T-helper 1 cell treated with Interleukin-12 subunit alpha and Interleukin-12 subunit beta and Interleukin-4 antibody, amounts not matched to agents 30 ng/mL and 1 ng/mL, for 36 hours (primary cell): ENCODE results near the gene HHATL. TPM values are rescaled to one million over a fixed set of nuclear protein-coding genes. Genes with fewer than 3 reads are reported as not detected.
"Not testable (repeated sequence)": the region's sequence is repeated elsewhere in the genome, so short reads cannot be mapped to it uniquely, and the experiment has no call there.

Source experiments
- intact Hi-C: fragments of 100-400 bp; cut with micrococcal nuclease; formaldehyde crosslinking; loops from one replicate; pipeline ENCODE4 v1.15.1; 2024
- total RNA-seq: library from RNA; stranded (reverse); gene quantifications from 2 replicates; pipeline ENCODE4 v1.2.3, GENCODE V29; 2022

HHATL gene
- total RNA-seq, 1 donor from 2014 or later: not detected

- intact Hi-C loops: no loop called here
Measured at GRCh38 chr3:42734263-42734860, 31.8 kb upstream of the HHATL start.

GRCh38 chr3:42733501-42734262, 31.1 kb upstream of the HHATL start:
- intact Hi-C loops: no loop called here

GRCh38 chr3:42732829-42733459, 30.3 kb upstream of the HHATL start:
- intact Hi-C loops: no loop called here

- intact Hi-C loops: no loop called here
Measured at GRCh38 chr3:42732196-42732828, 29.7 kb upstream of the HHATL start.

- intact Hi-C loops: no loop called here
Measured at GRCh38 chr3:42731476-42732195, 29.0 kb upstream of the HHATL start.

GRCh38 chr3:42730706-42731420, 28.3 kb upstream of the HHATL start:
- intact Hi-C loops: no loop called here

- intact Hi-C loops: no loop called here
Measured at GRCh38 chr3:42730294-42730693, 27.7 kb upstream of the HHATL start.

- intact Hi-C loops: no loop called here
Measured at GRCh38 chr3:42729404-42730145, 27.0 kb upstream of the HHATL start.

- intact Hi-C loops: no loop called here
Measured at GRCh38 chr3:42728668-42729364, 26.2 kb upstream of the HHATL start.

GRCh38 chr3:42728056-42728455, 25.5 kb upstream of the HHATL start:
- intact Hi-C loops: no loop called here

GRCh38 chr3:42725454-42725853, 22.9 kb upstream of the HHATL start:
- intact Hi-C loops: no loop called here

- intact Hi-C loops: no loop called here
Measured at GRCh38 chr3:42723219-42723618, 20.6 kb upstream of the HHATL start.

GRCh38 chr3:42722442-42722841, 19.8 kb upstream of the HHATL start:
- intact Hi-C loops: not testable (repeated sequence)

GRCh38 chr3:42721690-42722089, 19.1 kb upstream of the HHATL start:
- intact Hi-C loops: no loop called here

GRCh38 chr3:42720126-42720525, 17.5 kb upstream of the HHATL start:
- intact Hi-C loops: no loop called here

GRCh38 chr3:42719002-42719401, 16.4 kb upstream of the HHATL start:
- intact Hi-C loops: no loop called here

GRCh38 chr3:42718338-42718737, 15.7 kb upstream of the HHATL start:
- intact Hi-C loops: no loop called here

- intact Hi-C loops: no loop called here
Measured at GRCh38 chr3:42717306-42717705, 14.7 kb upstream of the HHATL start.

GRCh38 chr3:42714171-42714852, 11.7 kb upstream of the HHATL start:
- intact Hi-C loops: no loop called here
